HT1080 (cell line): ENCODE data around the gene CD302. TPM values are rescaled to one million over a fixed set of nuclear protein-coding genes. Genes with fewer than 3 reads are reported as not detected.
"Not testable (repeated sequence)": the region's sequence is repeated elsewhere in the genome, so short reads cannot be mapped to it uniquely, and the experiment has no call there.

ENCODE experiments used
- DNase-seq: peaks from one replicate; pipeline ENCODE4 v3.0.0-alpha.2; 2015; ENCODE audit warnings: low read depth
- polyA plus RNA-seq, 2 experiments: library from polyadenylated mRNA; depleted of rRNA; stranded (reverse); fragments of >200 nt; gene quantifications; 2 replicates each; pipeline ENCODE4 v1.2.3, GENCODE V29; 2015
- total RNA-seq: library from RNA; depleted of rRNA; stranded (reverse); fragments of >200 nt; shearing (Covaris generic); gene quantifications from 2 replicates; pipeline ENCODE4 v1.2.3, GENCODE V29; 2014; rRNA removed

Gene CD302, protein sequence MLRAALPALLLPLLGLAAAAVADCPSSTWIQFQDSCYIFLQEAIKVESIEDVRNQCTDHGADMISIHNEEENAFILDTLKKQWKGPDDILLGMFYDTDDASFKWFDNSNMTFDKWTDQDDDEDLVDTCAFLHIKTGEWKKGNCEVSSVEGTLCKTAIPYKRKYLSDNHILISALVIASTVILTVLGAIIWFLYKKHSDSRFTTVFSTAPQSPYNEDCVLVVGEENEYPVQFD
- total RNA-seq, result 2.6 and 4.9 TPM in 2 replicates
- polyA plus RNA-seq (2015; cell fraction: cytosol; rRNA removed), result 10.4 and 12.7 TPM in 2 replicates
- 6.8 and 7.0 TPM in 2 replicates for polyA plus RNA-seq (2015; cell fraction: nucleus; rRNA removed)

DNA sequence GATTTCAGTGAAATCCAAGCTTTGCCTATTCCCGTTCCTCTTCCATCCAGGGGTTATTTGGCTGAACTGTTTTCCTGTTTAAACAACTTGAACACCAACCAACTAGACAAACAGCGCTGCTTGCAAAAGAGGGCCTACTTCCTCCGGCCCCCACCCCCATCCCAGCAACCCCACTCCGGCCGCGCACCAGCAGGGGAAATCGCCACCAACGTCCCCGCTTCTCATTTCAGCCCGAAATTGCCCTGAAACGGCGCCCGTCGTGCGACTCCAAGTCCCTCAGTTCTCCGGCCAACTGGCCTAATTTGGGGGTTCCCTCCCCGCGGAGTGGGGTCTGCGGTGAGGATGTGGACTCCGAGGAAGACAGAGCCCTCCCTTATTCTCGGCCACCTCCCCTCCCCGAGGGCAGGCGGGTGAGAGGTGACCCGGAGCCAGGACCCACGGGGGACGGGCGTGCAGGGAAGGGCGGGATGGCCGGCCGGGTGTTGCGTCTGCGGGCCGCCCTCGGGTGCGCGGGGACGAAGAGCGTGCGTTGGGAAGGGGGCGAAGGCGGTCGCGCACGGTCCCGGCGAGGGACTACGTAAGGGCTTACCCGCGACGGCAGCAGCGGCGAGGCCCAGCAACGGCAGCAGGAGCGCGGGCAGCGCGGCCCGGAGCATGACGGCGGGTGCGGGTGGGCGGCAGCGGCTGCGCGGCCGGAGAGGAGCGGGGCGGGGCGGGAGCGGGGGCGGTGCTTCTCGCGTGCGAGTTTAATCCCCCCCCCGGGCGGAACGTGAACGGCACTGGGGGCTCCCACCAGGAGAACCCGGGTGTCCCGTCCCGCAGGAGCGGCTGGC lies at the start of gene CD302:
TSS of gene CD302 (minus strand) at position 666 of the 833 bp plus-strand sequence. CDS start at position 656, 10 bp downstream.
- peak; percentile 25 for DNase-seq

DNA sequence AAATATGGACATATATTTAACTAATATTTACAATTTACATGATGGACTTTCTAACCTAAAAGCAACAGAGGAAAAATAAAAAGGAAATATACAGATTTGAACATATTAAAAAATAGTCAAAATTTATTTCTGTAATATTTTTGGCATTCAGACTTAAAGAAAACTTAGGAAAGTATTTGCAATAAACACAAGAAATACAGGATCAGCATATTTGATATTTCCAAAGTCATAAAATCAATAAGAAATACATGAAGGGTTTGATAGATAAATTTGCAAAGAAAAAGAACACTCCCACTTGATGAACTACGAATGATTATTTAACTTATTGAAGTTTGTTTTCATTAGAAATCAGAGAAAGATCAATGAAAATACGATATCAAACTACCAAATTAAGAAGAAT lies 48.6 kb upstream of the CD302 start:
- no peak for DNase-seq

DNA sequence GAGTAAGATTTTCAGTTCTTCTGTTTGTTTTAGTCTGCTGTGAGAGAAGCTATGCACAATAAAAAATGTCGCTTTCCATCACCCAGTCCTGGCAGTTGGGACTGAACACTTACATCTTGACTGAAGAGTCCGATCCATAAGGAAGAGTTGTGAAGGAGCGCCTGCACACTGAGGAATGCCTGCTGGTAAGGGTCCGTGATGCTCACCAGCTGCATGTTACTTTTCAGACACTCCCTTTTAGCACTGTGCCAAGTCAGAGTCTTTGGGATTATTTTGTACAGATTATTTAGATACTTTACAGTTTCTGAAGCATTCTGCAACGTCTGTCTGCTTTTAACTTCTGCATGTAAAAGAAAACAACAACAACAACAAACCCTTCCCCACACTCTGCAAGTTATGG lies 42.6 kb upstream of the CD302 start:
- DNase-seq, result no peak

DNA sequence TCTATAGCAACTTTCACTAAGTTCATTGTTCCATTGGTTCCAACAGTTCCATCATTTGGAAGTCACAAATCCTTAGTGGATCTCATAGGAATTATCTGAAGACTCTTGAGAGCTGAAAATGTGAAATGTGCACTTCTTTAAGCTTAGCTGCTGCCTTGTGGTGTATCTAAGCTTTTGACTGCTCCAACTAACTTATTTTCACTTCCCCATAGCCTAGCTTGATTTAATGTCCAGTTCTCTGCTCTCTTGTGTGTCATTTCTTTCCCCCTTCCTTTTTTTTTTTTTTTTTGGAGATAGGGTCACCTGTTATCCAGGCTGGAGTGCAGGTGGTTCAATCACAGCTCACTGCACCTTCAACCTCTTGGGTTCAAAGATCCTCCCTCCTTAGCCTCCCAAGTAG lies 34.9 kb upstream of the CD302 start:
- DNase-seq, result no peak

DNA sequence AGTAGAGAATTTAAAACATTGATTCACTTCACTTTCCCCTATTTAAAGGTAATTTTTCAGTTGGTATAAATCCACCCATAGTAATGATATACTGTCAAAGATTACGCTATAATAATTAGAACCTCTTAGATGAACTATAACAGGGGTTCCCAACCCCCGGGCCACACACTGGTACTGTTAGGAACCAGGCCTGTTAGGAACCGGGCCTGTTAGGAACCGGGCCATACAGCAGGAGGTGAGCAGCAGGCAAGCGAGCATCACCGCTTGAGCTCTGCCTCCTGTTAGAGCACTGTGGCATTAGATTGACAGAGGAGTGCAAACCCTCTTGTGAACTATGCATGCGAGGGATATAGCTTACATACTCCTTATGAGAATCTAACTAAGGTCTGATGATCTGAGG lies 34.0 kb upstream of the CD302 start:
- DNase-seq, result no peak

DNA sequence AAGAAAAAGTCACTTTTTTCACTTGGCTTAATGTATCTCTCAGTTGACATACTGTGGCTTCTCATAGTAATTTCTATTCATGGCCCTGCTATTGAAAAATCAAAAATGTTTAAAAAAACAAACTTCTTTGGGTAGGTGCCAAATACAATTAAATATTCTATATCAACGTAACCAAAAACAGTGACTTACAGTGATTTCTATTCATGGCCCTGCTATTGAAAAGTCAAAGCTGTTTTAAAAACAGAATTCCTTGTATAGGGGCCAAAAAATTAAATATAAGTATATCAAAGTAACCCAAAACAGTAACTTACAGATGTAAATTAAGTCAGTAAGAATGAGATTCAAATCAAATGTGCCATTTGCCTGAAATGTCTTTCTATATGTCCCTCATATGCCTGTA lies 31.4 kb upstream of the CD302 start:
- DNase-seq, result no peak

DNA sequence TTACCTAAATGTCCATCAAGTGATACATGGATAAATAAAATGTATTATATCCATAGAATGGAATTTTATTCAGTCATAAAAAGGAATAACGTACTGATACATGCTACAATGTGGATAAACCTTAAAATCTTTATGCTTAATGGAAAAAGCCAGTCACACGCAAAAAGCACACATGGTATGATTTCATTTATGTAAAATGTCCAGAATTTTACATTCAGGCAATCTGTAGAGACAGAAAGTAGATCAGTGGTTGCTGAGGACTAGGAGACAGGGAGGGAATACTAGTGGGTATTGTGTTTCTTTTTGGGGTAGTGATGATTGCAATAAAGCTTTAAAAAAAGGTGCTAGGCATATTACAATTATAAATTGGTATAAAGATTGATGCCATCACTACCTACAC lies 30.7 kb upstream of the CD302 start:
- DNase-seq, result no peak

DNA sequence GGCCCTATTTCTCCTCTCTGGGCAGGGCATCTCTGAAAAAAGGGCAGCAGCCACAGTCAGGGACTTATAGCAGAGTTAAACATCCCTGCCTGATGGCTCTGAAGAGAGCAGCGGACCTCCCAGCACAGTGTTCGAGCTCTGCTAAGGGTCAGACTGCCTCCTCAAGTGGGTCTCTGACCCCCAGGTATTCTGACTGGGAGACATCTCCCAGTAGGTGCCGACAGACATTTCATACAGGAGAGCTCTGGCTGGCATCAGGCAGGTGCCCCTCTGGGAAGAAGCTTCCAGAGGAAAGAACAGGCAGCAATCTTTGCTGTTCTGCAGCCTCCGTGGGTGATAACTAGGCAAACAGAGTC lies 24.4 kb upstream of the CD302 start:
- DNase-seq, result not testable (repeated sequence)

DNA sequence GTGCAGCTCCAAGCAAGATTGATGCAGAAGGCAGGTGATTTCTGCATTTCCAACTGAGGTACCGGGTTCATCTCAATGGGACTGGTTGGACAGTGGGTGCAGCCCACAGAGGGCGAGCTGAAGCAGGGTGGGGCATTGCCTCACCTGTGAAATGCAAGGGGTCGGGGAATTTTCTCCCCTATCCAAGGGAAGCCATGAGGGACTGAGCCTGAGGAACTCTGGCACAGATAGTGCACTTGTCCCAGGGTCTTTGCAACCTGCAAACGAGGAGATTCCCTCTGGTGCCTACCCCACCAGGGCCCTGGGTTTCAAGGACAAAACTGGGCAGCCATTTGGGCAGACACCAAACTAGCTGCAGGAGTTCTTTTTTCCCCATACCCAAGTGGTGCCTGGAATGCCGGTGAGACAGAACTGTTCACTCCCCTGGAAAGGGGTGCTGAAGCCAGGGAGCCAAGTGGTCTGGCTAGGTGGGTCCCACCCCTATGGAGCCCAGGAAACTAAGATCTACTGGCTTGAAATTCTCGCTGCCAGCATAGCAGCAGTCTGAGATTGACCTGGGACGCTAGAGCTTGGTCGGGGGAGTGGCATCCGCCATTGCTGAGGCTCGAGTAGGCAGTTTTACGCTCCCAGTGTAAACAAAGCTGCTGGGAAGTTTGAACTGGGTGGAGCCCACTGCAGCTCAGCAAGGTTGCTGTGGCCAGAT lies 23.9 kb upstream of the CD302 start:
- DNase-seq, result peak; percentile 3

DNA sequence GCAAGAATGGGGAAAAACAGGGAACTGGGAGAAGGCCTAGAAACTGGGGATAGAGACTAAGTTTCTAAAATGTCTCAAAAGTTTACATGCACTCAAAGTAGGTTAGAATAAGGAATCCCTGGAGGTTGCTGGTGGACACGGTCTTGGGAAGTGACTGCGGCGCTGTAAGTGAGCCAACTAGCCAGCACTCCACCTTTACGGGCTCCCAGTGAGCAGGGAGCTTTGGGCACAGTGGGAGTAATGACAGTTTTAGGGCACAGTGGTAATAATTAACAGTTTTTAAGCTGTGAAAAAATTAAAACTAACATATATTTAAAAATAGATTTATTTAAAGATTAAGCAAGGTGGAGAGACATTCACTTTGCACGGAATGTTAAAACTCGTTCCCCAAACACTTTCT lies 20.9 kb upstream of the CD302 start:
- no peak for DNase-seq

DNA sequence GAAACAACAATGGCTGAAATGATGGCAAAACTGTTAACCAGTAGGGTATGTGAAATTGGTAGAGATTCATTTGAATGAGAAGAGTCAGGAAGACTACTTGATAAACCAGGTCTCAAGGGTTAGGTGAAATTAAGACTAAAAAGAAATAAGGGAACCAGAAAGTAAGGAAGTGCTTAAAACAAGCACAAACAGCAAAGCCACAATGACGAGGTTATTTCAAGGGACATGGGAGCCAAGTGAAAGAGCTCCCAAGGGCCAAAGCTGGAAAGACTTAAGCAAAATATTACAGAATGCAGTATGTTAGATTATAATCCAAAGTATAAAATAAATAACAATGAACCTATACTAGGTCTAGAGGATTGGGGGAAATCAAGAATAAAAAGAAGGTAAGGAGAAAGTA lies 19.3 kb upstream of the CD302 start:
- no peak for DNase-seq

DNA sequence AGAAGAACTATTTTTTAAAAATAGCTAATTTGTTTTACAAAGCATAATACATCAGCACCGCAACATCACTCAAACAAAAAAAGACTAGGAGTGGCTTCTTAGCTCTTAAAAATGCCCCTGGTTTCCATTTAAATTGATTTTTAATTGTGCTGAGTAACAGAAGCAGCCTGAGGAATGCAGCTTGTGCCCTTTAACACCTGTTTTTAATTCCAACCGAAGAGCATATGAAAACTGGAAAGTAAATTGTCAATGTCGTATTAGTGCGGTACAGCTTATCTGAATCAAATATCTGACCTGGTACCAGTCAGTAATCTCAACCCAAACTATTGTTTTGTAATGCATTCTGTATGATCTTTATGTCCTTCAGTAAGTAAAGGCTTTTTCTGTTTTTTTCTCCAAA lies 13.2 kb upstream of the CD302 start:
- DNase-seq, result no peak

DNA sequence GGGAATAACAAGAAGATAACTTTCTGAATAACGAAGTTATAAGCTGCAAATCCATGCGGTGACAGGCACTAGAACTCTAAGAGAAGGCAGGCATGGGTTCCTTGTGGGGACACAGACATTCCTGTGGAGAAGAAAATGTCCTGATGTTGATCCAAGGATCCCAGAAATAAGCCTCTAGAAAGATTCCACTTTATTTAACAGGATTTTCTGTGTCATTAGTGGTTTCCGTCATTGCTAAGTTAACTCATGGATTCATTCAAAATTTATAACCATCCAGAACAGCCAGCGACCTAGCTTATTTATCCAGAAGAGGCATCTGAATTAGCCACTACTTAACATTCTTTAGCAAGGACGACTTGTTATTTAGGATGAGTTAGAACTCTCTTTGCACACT lies 10.0 kb upstream of the CD302 start:
- DNase-seq, result no peak

DNA sequence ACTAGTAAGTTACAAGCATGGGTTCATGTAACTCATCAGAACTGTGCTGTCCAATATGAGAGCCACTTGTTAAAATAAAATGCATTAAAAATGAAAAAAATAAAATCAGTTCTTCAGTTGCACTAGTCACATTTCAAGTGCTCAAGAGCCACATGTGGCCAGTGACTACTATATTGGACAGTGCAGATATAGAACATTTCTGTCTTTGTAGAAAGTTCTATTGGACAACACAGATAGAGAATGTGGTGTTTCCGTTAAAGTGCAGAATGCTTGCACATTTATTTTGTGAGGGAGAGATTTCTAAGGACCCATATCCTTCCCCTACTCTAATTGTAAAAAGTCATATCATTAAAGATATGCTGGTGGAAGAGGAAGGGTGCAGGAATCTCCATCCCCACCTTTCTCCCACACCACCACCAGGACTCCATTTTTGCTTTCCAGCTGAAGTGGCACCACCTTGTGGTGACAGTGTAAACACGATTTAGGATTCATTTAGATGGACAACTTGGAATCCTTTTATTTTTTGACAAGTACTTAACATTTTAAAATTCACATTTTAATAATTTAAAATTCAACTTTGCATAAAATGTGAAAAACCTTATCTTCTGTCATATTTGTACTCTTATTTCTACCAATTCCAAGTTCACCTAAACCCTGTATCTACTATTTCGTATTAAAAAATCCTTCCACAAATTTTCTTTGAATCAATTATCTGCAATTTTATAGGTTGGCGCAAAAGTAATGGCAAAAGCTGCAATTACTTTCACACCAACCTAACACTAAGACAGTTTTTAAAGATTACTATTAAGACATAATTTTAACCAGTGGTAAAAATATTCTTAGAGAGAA lies 9.4 kb upstream of the CD302 start:
- DNase-seq, result peak; percentile 40

DNA sequence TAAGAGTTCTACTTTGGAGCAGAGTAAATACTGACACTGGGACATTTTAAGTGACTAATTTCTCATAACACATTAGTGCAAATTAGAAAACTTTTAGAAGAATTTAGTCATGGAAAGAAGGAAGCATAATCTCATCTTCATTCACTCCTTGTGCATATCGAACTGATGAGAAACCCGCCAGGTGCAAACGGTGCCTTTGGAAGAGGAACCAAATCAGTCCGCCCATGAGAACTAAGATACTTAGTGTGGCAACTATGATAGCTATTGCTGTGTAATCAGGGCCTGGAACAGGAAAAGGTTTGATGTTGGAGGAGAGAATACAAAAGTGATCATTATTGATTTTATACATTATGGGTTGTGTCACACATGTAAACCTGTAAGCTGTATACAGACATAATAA lies 6.9 kb upstream of the CD302 start:
- DNase-seq, result no peak

DNA sequence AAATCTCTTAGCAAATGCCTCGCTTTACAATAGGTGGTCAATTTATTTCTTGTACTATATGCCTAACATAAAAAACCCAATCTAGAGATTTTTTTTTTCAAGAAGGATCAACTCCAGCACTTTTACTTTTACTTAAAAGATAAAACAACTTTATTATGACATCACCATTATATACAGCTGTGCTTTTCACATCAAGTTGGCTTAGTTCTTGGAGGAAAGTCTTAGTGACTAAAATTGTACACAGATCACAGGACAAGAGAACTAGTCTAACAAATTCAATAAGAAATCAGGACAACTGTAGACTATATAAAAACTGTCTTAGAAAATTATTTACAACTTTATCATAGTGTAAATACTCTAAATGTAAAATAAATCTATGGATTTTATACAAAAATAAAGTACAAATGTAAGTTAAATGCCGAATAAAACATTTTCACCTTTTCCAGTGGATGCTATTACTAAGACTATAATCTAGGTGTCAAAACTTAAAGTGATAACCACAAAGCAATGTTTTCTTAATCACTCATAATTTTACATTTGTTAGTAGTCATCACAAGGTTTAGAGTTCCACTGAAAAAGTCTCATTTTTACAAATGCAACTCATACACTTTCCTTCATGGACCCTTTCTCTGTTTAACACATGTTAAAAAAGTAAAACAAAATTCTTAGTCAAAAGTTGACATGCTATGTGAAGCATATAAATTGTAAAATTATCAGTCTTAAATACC lies 5.4 kb upstream of the CD302 start:
- DNase-seq, result no peak

DNA sequence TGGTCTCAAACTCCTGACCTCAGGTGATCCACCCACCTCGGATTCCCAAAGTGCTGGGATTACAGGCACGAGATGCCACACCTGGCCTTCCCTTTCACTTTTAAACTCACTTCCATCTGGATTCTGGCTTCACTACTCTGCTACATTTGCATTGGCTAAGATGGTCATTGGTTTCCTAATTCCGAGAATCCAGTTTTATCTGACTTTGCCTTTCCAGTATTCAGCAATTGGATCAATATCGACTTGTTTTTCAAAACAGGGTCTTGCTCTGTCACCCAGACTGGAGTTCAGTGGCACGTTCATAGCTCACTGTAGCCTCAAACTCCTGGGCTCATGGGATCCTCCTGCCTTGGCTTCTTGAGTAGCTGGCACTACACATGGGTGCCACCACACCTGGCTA lies 4.7 kb upstream of the CD302 start:
- no peak for DNase-seq

DNA sequence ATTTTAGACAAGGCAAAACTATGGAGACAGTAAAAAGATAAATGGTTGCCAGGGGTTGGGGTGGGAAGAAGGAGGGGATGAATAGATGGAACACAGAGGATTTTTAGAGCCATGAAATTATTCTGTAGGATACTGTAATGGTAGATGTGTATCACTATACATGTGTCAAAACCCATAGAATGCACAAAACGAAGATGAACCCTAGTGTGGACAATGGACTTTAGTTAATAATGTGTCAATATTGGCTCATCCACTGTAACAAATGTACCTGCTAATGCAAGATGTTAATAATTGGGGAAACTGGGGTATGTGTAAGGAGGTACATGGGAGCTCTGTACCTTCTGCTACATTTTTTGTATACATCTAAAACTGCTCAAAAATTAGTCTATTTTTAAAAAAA lies 1.8 kb upstream of the CD302 start:
- no peak for DNase-seq

DNA sequence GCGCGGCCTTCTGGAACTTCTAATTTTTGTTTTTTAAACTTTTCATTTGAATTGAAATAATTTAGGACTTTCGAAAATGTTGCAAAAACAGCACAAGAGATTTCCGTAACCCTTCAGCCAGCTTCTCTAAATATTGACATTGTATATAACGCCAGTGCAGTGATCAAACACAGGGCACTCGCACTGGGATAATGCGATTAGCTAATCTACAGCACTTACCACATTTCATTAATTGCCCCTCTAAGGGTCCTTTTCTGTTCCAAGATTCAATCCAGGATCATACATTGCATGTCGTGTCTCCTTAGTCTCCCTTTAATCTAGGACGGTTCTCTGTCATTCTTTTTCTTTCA lies 343 bp upstream of the CD302 start:
- DNase-seq, result no peak

DNA sequence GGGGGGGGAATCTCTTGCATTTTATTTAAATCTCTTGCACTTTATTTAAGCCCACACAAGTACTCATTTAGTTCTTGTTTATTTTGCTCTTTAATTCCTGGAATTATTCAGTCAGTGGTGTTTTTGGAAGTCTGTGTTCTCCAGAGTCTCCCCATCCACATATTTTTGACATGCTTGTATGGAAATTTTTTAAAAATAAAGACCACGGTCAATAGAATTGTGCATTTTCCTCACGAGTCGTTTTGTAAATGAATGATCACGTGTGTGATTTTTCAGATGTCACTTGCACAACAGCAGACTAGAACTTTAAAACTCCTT lies 824 bp downstream of the CD302 start:
- DNase-seq, result no peak
